OCI-LY1 (cell line): Measurements from ENCODE around the gene DCAF4L1.
A peak's percentile ranks its signal among the peaks of the same experiment; 100 is the strongest.

ENCODE experiments used
- EZH2 ChIP-seq: fragments of 200-600 bp; sonication (generic), shearing (Covaris generic); IDR thresholded peaks from 2 replicates; pipeline ENCODE4 v1.8.0; 2017; ENCODE audit warnings: borderline replicate concordance, mixed run types, mild to moderate bottlenecking, antibody characterized with exemption, low read length, moderate library complexity, mixed read lengths
- TF ChIP-seq, protein P1 (sequence below): fragments of 200-600 bp; sonication (generic), shearing (Covaris generic); IDR thresholded peaks from 2 replicates; pipeline ENCODE4 v1.5.1; 2017; ENCODE audit warnings: mild to moderate bottlenecking, antibody characterized with exemption, low read length, moderate library complexity, mixed read lengths

DNA sequence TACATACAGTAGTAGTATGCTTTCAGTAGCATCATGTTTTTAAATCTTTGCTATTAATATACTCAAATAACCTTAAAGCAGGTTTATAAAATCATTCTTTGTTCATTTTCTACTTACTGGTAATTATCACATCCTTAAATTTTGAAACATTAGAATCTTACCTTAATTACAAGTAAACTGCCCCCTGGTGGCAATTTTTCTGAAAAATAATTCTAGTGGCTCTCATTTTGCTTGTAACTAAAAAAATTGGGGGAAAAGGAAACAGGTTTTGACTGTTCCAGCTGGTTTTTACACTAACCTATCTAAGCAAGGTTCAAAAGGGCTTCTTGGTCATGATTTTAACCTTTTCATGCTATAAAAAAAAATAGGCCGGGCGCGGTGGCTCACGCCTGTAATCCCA, 18.5 kb upstream of the DCAF4L1 start:
- TF ChIP-seq, protein P1, sequence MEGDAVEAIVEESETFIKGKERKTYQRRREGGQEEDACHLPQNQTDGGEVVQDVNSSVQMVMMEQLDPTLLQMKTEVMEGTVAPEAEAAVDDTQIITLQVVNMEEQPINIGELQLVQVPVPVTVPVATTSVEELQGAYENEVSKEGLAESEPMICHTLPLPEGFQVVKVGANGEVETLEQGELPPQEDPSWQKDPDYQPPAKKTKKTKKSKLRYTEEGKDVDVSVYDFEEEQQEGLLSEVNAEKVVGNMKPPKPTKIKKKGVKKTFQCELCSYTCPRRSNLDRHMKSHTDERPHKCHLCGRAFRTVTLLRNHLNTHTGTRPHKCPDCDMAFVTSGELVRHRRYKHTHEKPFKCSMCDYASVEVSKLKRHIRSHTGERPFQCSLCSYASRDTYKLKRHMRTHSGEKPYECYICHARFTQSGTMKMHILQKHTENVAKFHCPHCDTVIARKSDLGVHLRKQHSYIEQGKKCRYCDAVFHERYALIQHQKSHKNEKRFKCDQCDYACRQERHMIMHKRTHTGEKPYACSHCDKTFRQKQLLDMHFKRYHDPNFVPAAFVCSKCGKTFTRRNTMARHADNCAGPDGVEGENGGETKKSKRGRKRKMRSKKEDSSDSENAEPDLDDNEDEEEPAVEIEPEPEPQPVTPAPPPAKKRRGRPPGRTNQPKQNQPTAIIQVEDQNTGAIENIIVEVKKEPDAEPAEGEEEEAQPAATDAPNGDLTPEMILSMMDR, result peak; percentile 60
- no peak for TF ChIP-seq EZH2
